B cell (primary cell): ENCODE results near the gene GNG13.

Source experiments
- EZH2 ChIP-seq: IDR thresholded peaks from 2 replicates; pipeline ENCODE4 v1.6.1; 2012; ENCODE audit warnings: borderline replicate concordance, low read depth, mild to moderate bottlenecking, moderate library complexity, low read length; ENCODE audit not compliant: insufficient read depth, poor library complexity, severe bottlenecking
- TF ChIP-seq, protein P1 (sequence below): fragments of 200-600 bp; IDR thresholded peaks from one replicate; pipeline ENCODE4 v1.8.0; 2022; ENCODE audit warnings: antibody characterized with exemption, mild to moderate bottlenecking

DNA sequence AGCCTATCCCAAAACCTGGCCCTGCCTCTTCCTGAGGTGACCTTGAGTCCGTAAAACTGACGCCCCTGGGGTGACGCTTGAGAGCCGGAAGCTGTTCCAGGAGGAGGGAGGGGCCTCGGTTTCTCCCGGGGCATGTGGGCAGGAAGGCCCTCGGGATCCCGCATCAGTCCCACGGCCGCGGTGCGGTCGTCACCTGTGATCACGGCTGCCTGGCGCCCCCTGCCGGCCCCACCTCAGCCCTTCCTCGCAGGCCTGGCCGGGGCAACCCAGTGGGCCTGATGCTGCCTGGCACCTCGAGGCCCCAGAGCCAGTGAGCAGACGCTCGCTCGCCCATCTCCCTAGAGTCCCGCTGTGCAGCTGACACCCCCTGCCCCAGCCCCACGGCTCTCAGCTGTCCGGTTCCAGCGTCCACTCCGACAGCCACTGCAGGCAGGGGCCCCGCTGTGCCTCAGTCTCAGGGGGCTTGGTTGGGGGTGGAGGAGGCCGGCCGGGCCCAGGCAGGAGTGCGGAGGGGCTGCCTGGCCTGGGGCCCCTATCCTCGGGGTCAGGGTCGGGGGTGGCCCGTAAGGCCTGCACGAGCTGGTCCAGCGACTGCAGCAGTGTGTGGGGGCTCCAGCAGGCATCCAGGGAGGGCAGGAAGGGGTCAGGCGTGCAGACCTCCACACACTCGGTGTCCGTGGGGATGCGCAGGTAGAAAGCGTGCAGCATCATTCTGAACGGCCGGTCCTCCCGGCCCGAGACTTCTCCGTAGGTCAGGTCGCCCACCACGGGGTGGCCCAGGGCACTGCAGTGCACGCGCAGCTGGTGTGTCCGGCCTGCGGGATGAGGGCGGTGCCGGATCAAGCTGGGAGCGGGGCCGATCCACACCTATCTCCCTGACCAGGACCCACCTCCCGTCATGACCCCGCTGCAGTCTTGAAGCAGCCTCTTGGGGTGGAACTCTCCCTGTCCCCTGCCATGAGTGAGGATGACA lies 14.7 kb downstream of the GNG13 start:
- TF ChIP-seq, protein P1, sequence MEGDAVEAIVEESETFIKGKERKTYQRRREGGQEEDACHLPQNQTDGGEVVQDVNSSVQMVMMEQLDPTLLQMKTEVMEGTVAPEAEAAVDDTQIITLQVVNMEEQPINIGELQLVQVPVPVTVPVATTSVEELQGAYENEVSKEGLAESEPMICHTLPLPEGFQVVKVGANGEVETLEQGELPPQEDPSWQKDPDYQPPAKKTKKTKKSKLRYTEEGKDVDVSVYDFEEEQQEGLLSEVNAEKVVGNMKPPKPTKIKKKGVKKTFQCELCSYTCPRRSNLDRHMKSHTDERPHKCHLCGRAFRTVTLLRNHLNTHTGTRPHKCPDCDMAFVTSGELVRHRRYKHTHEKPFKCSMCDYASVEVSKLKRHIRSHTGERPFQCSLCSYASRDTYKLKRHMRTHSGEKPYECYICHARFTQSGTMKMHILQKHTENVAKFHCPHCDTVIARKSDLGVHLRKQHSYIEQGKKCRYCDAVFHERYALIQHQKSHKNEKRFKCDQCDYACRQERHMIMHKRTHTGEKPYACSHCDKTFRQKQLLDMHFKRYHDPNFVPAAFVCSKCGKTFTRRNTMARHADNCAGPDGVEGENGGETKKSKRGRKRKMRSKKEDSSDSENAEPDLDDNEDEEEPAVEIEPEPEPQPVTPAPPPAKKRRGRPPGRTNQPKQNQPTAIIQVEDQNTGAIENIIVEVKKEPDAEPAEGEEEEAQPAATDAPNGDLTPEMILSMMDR: peak; percentile 77
- no peak for TF ChIP-seq EZH2
